ENCODE measurements around the gene CXCL11. TPM values are rescaled to one million over a fixed set of nuclear protein-coding genes. Genes with fewer than 3 reads are reported as not detected.

CXCL11 gene
- total RNA-seq, 1 donor from 2014 or later = not detected

GRCh38 chr4:76061421-76061820, 25.6 kb upstream of the CXCL11 start:
- no peak for TF ChIP-seq CTCF (IDR thresholded peaks at IDR 0.05; ENCODE audit: unreplicated experiment)
- H3K27me3 Mint-ChIP-seq (ENCODE audit: low read depth) = peaks cover 15% of the 10 kb centered on the region

GRCh38 chr4:76060506-76060905, 24.6 kb upstream of the CXCL11 start:
- no peaks in the 10 kb centered on the region for H3K9me3 Mint-ChIP-seq
- no peak for DNase-seq (ENCODE audit: low spot score in 2 of 2, unreplicated experiment in 2 of 2)
- TF ChIP-seq CTCF (IDR thresholded peaks at IDR 0.05; ENCODE audit: unreplicated experiment) = no peak
- no peaks in the 10 kb centered on the region for H3K36me3 Mint-ChIP-seq
- no peak overlapping the region for H3K27ac Mint-ChIP-seq
- H3K4me3 Mint-ChIP-seq = no peak overlapping the region
- peaks cover 18% of the 10 kb centered on the region for H3K27me3 Mint-ChIP-seq (ENCODE audit: low read depth)
- H3K4me1 Mint-ChIP-seq = peaks cover 13% of the 10 kb centered on the region

More at GRCh38 chr4:76061421-76061820, 25.6 kb upstream of the CXCL11 start:
- Mint-ChIP-seq H3K27ac (no peak overlapping the region), H3K9me3 (no peaks in the 10 kb centered on the region), H3K4me3 (no peak overlapping the region), H3K4me1 (peaks cover 10% of the 10 kb centered on the region), H3K36me3 (no peaks in the 10 kb centered on the region)
- DNase-seq (ENCODE audit: low spot score in 2 of 2, unreplicated experiment in 2 of 2) = no peak

- H3K27me3 Mint-ChIP-seq (ENCODE audit: low read depth) = peaks cover 18% of the 10 kb centered on the region
- peaks cover 18% of the 10 kb centered on the region for H3K4me1 Mint-ChIP-seq
- H3K4me3 Mint-ChIP-seq = no peak overlapping the region
- no peak for TF ChIP-seq CTCF (IDR thresholded peaks at IDR 0.05; ENCODE audit: unreplicated experiment)
- no peak for DNase-seq (ENCODE audit: low spot score in 2 of 2, unreplicated experiment in 2 of 2)
- H3K27ac Mint-ChIP-seq = no peak overlapping the region
- no peaks in the 10 kb centered on the region for H3K36me3 Mint-ChIP-seq
- no peaks in the 10 kb centered on the region for H3K9me3 Mint-ChIP-seq
Measured at GRCh38 chr4:76059750-76060149, 23.9 kb upstream of the CXCL11 start.

GRCh38 chr4:76058888-76059426, 23.1 kb upstream of the CXCL11 start:
- Mint-ChIP-seq H3K27me3 (ENCODE audit: low read depth) (peaks cover 18% of the 10 kb centered on the region), H3K27ac (no peak overlapping the region), H3K36me3 (no peaks in the 10 kb centered on the region)

GRCh38 chr4:76058302-76058701, 22.4 kb upstream of the CXCL11 start:
- no peak overlapping the region for H3K4me3 Mint-ChIP-seq
- H3K4me1 Mint-ChIP-seq = peaks cover 23% of the 10 kb centered on the region
- TF ChIP-seq CTCF (IDR thresholded peaks at IDR 0.05; ENCODE audit: unreplicated experiment) = no peak
- no peaks in the 10 kb centered on the region for H3K36me3 Mint-ChIP-seq
- no peak for DNase-seq (ENCODE audit: low spot score in 2 of 2, unreplicated experiment in 2 of 2)
- H3K9me3 Mint-ChIP-seq = no peaks in the 10 kb centered on the region
- H3K27ac Mint-ChIP-seq = no peak overlapping the region
- H3K27me3 Mint-ChIP-seq (ENCODE audit: low read depth) = peaks cover 18% of the 10 kb centered on the region

More at GRCh38 chr4:76058888-76059426, 23.1 kb upstream of the CXCL11 start:
- Mint-ChIP-seq H3K9me3 (no peaks in the 10 kb centered on the region), H3K4me1 (peaks cover 19% of the 10 kb centered on the region), H3K4me3 (no peak overlapping the region)
- no peak for DNase-seq (ENCODE audit: low spot score in 2 of 2, unreplicated experiment in 2 of 2)
- no peak for TF ChIP-seq CTCF (IDR thresholded peaks at IDR 0.05; ENCODE audit: unreplicated experiment)

- Mint-ChIP-seq H3K36me3 (no peaks in the 10 kb centered on the region), H3K9me3 (no peaks in the 10 kb centered on the region), H3K27ac (no peak overlapping the region), H3K27me3 (ENCODE audit: low read depth) (peaks cover 18% of the 10 kb centered on the region), H3K4me3 (no peak overlapping the region), H3K4me1 (peaks cover 12% of the 10 kb centered on the region)
- no peak for DNase-seq (ENCODE audit: low spot score in 2 of 2, unreplicated experiment in 2 of 2)
- no peak for TF ChIP-seq CTCF (IDR thresholded peaks at IDR 0.05; ENCODE audit: unreplicated experiment)
Measured at GRCh38 chr4:76055421-76055820, 19.6 kb upstream of the CXCL11 start.
